Adipose tissue (tissue), 3 donors: ENCODE measurements around the gene TULP4. TPM values are rescaled to one million over a fixed set of nuclear protein-coding genes. Genes with fewer than 3 reads are reported as not detected.
"Not testable (repeated sequence)": the region's sequence is repeated elsewhere in the genome, so short reads cannot be mapped to it uniquely, and the experiment has no call there.

Source experiments
- H3K27ac ChIP-seq: one replicate; pipeline ENCODE4 v1.5.1; 2013; ENCODE audit warnings: low read depth, low read length
- WGBS, 3 donors: extraction: QIAGEN DNeasy Blood & Tissue Kit; methylation state at CpG; one replicate each; pipeline ENCODE4 v1.1.7; 2013; 5-methylcytosine and 5-hydroxymethylcytosine counted together
- polyA plus RNA-seq, 3 donors: library from polyadenylated mRNA; stranded (reverse); fragments of 200-250 nt; gene quantifications; one replicate each; pipeline ENCODE4 v1.2.3, GENCODE V29; 2013
- donor health status: healthy with polysubstance abuse.
- donor health status: Bipolar disorder and iron deficiency.
- donor health status: healthy.

Gene TULP4
- polyA plus RNA-seq, 3 donors, result 2.5 to 7.3 (median 6.6) TPM

DNA sequence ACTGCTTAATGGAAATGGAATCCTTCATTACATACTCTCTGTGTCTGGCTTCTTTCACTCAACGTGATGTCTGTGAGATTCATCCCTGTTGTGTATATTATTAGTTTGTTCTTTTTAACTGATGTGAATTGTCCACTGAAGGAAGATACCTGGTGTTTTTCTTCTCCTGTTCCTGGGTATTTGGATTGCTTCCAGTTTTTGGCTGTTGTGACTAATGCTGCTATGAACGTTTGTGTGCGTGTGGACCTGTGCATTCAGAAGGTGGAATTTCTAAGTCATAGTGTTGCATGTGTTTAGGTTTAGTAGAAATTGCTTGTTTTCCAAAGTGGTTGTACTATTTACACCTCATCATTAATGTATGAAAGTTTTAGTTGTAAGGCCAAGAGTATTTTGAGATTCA is 3.8 kb downstream of the TULP4 start:
- no peak overlapping the region for H3K27ac ChIP-seq
- WGBS, 3 donors, result 66 to 84% (median 80%) methylated on average over 3 of the region's 3 CpGs

DNA sequence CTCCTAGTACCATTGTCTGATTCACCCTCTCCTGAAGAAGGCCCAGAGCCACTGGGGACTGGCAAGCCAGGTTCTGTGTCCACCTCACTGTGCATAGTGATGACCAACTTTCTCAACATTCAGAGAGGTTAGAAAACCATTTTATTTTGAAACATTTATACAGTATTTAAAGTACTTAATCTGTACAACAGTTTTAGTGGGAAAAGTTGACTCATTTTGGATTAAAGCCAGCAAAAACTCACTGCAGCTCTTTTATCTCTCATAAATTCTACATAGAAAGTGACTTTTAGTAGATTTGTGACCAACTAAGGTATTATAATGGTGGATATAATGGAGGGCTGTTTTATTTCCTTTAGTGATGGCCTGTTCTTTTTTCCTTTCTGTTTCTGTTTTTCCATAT is 9.7 kb downstream of the TULP4 start:
- H3K27ac ChIP-seq, result no peak overlapping the region

DNA sequence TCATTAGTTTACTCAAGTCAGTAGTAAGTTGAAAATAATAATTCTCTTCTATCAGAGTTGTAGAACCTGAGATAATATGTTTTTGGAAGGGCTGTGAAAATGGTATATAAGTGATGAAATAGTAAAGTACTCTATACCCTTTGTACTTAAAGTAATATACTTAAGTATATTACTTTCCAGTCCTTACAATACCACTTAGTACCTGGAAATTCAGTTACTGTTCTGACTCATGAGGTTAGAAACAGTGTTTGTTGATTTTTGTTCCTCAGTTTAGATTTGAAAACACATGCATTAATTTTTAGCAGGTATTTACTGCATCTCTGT is 10.1 kb downstream of the TULP4 start:
- no peak overlapping the region for H3K27ac ChIP-seq

DNA sequence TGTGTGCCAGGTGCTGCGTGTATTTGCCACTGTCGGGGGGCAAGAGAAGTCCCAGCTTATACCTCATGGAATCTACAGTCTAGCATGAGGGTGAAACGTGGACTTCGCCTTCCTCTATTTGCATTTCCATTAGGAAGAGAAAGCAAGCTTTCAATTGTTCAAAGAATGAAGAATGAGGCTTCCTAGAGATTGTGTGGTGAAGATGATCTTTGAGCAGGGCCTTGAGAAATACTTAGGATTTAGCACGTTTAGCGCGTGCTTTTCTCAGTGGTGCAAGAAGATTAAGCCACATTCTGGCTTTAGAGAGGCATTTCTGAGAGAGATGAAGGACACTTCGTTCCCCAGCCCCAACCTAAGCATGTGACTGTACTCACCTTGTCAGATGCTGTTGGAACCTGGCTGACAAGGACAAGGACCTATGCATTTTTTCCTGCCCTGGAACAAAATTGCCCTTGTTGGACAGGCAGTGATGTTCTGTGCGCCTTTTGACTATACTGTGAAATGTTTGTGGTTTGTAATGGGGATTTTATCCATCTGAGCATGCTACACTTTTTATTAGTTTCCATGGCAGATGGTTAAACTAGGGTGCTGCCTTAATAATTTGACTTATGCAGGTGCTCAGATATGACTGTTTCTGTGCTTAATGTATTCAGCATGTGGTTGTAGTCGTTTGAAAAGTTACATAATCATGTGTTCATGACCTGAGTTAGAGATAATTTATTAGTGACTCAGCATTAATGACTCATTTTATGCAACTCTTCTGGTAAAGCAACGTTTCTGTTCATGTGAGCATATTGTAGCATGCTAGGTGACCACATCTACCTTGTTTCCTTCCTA is 10.7 kb downstream of the TULP4 start:
- no peak overlapping the region for H3K27ac ChIP-seq
- WGBS, 3 donors, result 55 to 70% (median 69%) methylated on average over 11 of the region's 11 CpGs

DNA sequence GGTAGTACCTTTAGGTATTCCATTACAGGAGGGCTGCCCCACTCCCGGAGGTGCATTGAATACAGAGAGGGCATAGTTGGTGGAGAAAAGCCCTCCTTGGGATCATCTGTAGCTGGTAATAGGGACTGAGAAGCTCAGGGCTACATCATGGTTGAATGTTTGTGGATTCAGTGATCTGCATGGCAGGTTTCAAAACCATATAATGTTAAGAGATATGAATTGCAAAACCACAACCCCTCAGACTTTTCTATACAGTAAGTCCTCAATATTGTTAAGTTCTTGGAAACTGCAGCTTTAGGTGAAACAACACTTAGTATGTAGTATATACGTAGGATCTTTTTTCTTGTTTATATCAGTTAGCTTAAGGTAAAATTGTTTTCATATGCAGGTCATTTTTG is 11.3 kb downstream of the TULP4 start:
- no peak overlapping the region for H3K27ac ChIP-seq
- WGBS, 3 donors, result 86 to 92% (median 90%) methylated on average over 2 of the region's 2 CpGs

DNA sequence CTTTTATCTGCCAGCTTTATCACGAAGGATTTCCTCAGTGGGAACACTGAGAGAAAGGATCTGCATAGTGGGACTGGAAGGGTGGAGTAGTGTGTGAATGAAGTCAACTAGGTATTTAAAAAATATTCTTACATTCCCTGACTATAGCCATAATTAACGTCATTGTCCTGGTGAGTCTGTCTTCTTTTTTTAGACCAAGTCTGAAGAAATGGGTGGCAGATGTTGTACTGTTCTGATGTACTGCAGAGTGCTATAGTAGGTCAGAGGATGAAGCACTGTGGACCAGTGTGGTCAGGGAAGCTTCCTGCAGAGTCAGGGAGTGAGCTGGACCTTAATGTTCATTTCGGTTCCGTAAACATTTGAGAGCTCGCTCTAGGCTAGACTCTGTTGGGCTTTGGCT is 11.9 kb downstream of the TULP4 start:
- no peak overlapping the region for H3K27ac ChIP-seq
- WGBS, 3 donors, result 82 to 90% (median 86%) methylated on average over 5 of the region's 5 CpGs

DNA sequence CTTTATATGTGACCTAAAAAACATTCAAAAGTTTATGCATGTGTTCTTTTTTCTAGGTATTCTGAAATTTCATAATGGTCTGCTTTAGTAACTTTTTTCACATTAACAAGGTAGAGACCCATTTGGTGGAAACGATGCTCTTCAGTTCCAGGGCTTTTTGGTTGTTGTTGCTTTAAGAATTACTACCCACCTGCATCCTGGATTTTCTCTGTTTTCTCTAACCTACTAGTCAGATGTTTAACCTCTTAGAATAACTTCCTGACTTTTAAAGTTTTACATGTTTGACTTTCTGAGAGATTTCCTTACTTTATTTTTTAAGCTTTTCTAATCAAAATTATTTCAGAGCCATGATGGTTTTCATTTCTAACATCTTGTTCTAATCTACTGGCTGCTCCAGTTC is 14.9 kb downstream of the TULP4 start:
- no peak overlapping the region for H3K27ac ChIP-seq
- 65 to 78% (median 66%) methylated on average over 1 of the region's 1 CpG for WGBS, 3 donors

DNA sequence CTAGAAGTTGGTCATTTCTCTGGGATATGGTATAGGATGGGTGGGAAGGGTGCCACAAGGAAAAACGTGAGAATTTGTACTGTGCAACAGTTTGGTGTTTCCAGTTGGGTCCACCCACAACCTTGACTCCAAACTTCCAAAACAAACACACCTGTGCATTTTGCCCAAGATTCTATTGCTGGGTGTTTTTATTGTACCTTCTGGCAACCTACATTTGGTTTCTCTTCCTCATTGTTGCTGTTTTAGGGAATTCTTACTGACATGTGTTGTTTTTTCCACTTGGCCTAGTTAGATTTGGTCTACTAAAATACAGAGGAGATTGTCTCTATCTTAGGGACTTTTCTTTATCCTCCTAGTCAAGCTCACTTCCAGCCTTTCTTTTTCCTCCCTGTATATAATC is 16.7 kb downstream of the TULP4 start:
- WGBS, 3 donors, result 0 to 45% (median 0%) methylated on average over 1 of the region's 1 CpG
- H3K27ac ChIP-seq, result no peak overlapping the region

DNA sequence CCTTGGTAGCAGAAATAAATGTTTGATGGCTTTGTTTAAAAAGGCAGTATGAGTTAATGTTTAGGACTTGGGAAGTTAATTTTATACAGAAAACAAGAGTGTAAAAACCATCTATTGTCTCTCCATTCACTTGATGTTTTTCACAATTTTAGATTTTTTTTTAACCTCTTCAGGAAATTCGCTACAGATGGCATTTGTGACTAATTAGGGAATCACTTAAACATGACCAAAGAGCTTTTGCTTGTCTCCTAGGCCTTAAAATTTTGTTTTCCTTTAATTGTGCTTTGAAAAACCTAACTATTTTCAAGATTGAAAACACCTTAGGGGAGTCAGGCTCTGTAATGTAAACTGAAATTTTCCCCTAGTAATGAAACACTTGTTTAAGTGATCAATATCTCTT is 17.3 kb downstream of the TULP4 start:
- 82 to 91% (median 85%) methylated on average over 1 of the region's 1 CpG for whole genome bisulfite sequencing, 3 donors
- no peak overlapping the region for H3K27ac ChIP-seq

DNA sequence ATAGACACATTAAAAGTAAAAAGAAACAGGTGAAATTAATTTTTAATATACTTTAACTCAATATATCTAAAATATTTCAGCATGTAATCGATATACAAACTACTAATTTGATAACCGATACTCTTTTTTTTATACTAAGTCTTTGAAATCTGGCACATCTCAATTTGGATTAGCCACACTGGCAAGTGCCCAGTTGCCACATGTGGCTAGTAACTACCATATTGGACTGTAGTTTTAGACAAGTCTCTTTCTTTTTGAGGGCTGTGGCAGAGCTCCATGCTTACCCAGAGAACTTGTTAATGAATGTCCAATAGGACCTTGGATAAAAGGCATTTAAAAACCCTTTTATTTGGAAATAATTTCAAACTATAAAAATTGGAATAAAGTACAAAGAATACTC is 17.8 kb downstream of the TULP4 start:
- 48 to 75% (median 66%) methylated on average over 2 of the region's 2 CpGs for whole genome bisulfite sequencing, 3 donors
- no peak overlapping the region for H3K27ac ChIP-seq

DNA sequence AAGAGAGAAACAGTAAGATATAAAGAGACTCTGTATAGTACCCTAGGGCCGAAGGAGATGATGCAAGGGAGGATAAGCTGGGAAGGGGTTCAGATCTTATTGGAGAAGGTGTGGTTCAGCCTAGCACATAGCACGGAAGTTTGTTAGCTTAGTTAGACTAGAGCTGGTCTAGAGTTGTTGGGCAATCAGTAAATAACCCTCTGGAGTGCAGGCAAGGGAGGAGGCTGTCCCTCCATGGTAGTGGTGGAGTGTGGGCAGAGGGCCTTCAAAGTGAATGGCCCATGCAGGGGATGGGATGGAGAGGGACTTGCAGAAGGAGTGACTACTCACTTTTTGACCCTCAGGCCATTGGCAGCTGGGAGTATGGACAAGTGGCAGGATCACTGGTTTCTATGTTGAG is 20.0 kb downstream of the TULP4 start:
- WGBS, 3 donors, result 93 to 97% (median 94%) methylated on average over 2 of the region's 2 CpGs
- H3K27ac ChIP-seq, result no peak overlapping the region

DNA sequence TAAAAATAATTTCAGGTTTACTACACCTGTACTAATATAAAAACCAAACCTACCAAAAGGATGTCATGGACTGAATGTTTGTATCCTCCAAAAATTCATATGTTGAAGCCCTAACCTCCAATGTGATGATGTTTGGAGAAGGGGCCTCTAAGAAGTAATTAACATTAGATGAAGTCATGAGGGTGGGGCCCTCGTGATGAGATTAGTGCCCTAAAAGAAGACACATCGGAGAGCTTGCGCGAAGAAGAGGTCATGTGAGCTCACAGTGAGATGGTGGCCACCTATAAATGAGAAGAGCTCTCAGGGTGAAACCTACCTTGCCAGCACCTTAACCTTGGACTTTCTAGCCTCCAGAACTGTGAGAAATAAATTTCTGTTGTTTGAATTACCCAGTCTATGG is 20.8 kb downstream of the TULP4 start:
- no peak overlapping the region for H3K27ac ChIP-seq
- 96 to 98% (median 98%) methylated on average over 4 of the region's 4 CpGs for WGBS, 3 donors

DNA sequence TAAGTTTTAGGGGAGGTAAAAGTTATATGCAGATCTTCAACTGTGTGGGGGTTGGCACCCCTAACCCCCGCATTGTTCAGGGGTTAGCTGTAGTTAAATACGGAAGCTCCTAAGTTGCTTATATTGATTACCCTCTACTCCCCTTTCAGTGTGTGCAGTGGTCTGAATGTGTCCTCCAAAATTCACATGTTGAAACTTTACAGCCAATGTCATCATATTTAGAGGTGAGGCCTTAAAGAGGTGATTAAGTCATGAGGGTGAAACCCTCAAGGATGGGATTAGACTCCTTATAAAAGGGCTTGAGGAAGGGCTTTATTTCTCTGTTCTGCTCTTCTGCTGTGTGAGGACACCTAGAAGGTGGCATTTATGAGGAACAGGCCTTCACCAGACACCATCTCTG is 22.3 kb downstream of the TULP4 start:
- no peak overlapping the region for H3K27ac ChIP-seq
- 96 to 100% (median 99%) methylated on average over 2 of the region's 2 CpGs for WGBS, 3 donors

DNA sequence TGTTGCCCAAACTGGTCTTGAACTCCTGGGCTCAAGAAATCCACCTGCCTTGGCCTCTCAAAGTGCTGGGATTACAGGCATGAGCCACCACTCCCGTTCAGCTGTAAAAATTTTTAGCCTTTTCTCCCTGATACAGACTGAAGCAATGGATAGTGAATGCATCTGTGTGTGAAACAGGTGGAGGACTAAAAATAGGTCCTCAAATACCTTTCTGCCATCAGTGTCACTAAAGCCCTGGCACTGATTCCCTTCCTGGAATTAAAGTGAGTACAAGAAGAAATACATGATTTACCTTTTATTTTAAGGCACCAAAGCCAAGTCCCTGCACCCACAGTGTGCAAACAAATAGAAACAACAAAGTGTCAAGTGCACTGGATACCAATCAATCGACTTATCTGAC is 25.1 kb downstream of the TULP4 start:
- WGBS, 3 donors, result 39 to 97% (median 94%) methylated on average over 2 of the region's 2 CpGs
- H3K27ac ChIP-seq, result no peak overlapping the region

DNA sequence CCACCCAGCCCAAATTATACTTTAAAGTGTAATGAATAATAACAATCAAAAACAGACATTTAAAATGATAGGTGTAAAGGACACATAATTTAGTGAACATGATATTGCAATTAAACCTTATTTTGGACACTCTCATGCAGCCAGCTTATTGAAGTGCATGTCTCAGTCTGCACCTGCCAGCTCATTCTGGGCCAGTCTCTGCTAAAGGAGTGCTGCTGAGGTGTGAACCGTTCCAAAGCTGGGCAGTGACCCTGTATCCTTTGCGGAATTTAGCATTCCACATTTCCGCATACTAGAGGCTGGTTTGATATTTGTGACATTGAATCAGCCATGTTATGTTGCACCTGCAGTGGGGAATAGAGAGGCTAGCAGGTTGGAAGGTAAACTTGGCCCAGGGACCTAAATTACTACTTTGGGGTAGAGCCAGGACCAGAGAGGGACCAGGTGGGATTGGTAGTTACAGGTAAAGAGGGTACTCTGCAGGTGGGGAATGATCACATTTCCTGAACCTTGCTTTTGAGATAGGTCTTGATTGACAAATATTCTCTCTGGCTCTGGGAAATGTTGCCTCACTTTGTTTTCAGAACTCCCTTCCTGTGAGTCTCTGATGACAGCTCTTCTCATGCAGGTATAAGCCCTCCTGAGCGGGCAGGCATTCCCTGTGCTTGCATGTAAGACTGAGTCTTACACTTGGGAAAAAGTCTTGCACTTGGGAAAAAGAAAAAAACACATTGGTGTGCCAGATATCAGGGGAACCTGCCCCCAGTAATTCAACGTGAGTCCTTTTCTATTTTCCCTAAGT is 26.2 kb downstream of the TULP4 start:
- WGBS, 3 donors, result 72 to 97% (median 95%) methylated on average over 5 of the region's 5 CpGs
- no peak overlapping the region for H3K27ac ChIP-seq

DNA sequence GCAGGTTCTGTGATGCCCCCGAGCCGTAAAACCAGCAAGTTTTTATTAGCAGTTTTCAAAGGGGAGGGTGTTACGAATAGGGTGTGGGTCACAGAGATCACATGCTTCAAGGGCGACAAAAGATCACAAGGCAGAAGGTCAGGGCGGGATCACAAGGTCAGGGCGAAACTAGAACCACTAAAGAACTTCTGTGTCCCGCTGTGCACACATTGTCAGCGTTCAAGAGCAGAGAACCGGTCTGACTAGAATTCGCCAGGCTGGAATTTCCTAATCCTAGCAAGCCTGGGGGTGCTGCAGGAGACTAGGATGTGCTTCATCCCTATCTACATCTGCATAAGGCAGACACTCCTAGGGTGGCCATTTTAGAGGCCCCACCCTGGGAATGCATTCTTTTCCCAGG is 26.9 kb downstream of the TULP4 start:
- not testable (repeated sequence) for H3K27ac ChIP-seq
- 41 to 87% (median 78%) methylated on average over 10 of the region's 10 CpGs for WGBS, 3 donors

DNA sequence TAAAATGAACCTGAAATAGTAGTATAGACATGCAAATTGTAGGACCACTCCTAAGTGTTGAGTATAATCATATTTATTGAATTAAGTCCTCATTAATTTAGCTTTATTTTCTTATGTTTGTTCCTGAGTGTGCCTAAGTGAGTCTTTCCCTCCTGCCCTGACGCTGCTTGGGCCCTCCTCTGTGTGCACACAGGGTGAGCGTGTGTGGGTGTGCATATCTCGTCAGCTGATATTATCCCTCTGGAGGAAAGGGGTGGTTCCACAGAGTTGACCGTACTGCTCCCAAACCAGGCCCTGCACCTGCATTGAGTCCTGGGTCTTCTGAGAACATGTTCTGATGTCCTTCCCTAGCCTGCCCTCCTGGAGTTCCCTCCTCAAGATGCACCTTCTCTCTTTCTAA is 28.0 kb downstream of the TULP4 start:
- WGBS, 3 donors, result 59 to 95% (median 92%) methylated on average over 4 of the region's 4 CpGs
- no peak overlapping the region for H3K27ac ChIP-seq

DNA sequence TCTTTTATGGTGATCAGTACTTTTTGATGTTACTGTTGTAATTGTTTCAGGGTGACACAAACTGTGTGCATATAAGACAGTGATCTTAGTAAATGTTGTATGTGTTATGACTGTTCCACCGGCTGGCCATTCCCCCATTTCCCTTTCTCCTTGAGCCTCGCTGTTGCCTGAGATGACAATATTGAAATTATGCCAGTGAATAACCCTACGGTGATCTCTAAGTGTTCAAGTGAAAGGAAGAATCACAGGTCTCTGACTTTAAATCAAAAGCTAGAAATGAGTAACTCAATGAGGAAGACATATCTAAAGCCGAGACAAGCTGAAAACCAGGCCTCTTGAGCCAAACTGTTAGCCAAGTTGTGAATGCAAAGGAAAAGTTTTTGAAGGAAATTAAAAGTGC is 32.3 kb downstream of the TULP4 start:
- no peak overlapping the region for H3K27ac ChIP-seq
- WGBS, 3 donors, result 57 to 96% (median 89%) methylated on average over 4 of the region's 4 CpGs

DNA sequence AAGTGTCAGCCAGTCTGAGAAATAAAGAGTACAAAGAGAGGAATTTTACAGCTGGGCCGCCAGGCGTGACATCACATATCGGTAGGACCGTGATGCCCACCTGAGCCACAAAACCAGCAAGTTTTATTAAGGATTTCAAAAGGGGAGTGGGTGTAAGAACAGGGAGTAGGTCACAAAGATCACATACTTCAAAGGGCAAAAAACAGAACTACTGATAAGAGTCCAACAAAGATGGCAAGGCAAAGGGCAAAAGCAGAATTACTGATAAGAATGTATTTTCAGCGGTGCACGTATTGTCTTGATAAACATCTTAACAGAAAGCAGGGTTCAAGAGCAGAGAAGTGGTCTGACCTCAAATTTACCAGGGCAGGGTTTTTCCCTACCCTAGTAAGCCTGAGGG is 33.2 kb downstream of the TULP4 start:
- H3K27ac ChIP-seq, result not testable (repeated sequence)
- 93 to 97% (median 97%) methylated on average over 6 of the region's 6 CpGs for WGBS, 3 donors

DNA sequence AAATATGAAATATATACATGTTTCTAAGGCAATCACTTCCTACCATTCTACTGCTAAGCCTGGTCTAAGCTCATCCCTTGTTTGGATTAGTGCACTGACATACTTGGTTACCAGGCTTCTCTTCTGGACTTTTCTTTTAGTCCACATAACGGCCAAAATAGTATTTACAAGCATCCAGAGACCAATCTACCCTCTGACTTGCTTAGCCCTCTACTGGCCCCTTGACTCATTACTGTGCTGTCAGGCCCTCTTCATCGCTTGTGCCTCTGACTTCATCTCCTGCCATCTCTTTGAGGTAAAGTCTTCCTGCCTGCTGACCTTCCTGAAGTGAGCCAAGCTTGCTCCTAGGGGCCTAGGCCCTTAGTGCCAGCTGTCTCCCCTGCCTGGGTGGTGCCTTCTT is 35.1 kb downstream of the TULP4 start:
- 92 to 100% (median 94%) methylated on average over 2 of the region's 2 CpGs for WGBS, 3 donors
- no peak overlapping the region for H3K27ac ChIP-seq
